PFSK-1 (cell line): ENCODE data around the gene COG7.

Source experiments
- POLR2AphosphoS5 ChIP-seq: IDR thresholded peaks from 2 replicates; pipeline ENCODE4 v1.6.1; 2012; ENCODE audit warnings: low read depth, mild to moderate bottlenecking, control low read depth, low read length, moderate library complexity
- REST ChIP-seq, 2 experiments: IDR thresholded peaks; 2 replicates each; pipeline versions ENCODE4 v1.6.1 to v1.8.0; 2011 to 2012; ENCODE audit warnings: low read depth in 2 of 2, low read length in 2 of 2, control low read depth in 1 of 2, inconsistent platforms in 1 of 2, mild to moderate bottlenecking in 1 of 2, moderate library complexity in 1 of 2; ENCODE audit not compliant: insufficient read depth in 1 of 2
- SIN3A ChIP-seq: IDR thresholded peaks from 2 replicates; pipeline ENCODE4 v1.6.1; 2012; ENCODE audit warnings: mild to moderate bottlenecking, low read length, moderate library complexity, borderline replicate concordance; ENCODE audit not compliant: insufficient read depth
- TAF1 ChIP-seq: IDR thresholded peaks from 2 replicates; pipeline ENCODE4 v1.6.1; 2012; ENCODE audit warnings: low read length, control low read depth, borderline replicate concordance; ENCODE audit not compliant: insufficient read depth

GRCh38 chr16:23436951-23437350, 16.0 kb downstream of the COG7 start:
- TF ChIP-seq POLR2AphosphoS5 (no peak), REST (IDR thresholded peaks at IDR 0.05; ENCODE audit: insufficient read depth in 1 of 2, low read depth in 2 of 2, low read length in 2 of 2) (no peak), SIN3A (no peak), TAF1 (no peak)
